Breast epithelium (tissue), 3 donors: ENCODE data around the gene SNAPIN.

ENCODE experiments used
- POLR2A ChIP-seq: fragments of 450-650 bp; IDR thresholded peaks from one replicate; pipeline ENCODE4 v1.6.1; 2016; ENCODE audit warnings: antibody characterized with exemption, mild to moderate bottlenecking, moderate library complexity
- POLR2AphosphoS5 ChIP-seq, 3 donors: sonication (generic); formaldehyde crosslinking; IDR thresholded peaks; one replicate each; pipeline ENCODE4 v1.6.1; 2017; ENCODE audit warnings: antibody characterized with exemption in 3 of 3
- TF ChIP-seq, protein P1 (sequence below), 3 donors: fragments of 450-650 bp; IDR thresholded peaks; one replicate each; pipeline ENCODE4 v1.5.1; 2016 to 2017; ENCODE audit warnings: antibody characterized with exemption in 3 of 3, mild to moderate bottlenecking in 3 of 3, moderate library complexity in 3 of 3

- TF ChIP-seq, protein P1, sequence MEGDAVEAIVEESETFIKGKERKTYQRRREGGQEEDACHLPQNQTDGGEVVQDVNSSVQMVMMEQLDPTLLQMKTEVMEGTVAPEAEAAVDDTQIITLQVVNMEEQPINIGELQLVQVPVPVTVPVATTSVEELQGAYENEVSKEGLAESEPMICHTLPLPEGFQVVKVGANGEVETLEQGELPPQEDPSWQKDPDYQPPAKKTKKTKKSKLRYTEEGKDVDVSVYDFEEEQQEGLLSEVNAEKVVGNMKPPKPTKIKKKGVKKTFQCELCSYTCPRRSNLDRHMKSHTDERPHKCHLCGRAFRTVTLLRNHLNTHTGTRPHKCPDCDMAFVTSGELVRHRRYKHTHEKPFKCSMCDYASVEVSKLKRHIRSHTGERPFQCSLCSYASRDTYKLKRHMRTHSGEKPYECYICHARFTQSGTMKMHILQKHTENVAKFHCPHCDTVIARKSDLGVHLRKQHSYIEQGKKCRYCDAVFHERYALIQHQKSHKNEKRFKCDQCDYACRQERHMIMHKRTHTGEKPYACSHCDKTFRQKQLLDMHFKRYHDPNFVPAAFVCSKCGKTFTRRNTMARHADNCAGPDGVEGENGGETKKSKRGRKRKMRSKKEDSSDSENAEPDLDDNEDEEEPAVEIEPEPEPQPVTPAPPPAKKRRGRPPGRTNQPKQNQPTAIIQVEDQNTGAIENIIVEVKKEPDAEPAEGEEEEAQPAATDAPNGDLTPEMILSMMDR (IDR thresholded peaks at IDR 0.05) = no peak
- TF ChIP-seq POLR2A (no peak), POLR2AphosphoS5 (IDR thresholded peaks at IDR 0.05) (no peak)
Measured at GRCh38 chr1:153628638-153629342, 29.7 kb upstream of the SNAPIN start.
